Putamen (tissue), 1 donor: Measurements from ENCODE around the gene STOML1.
A peak's percentile ranks its signal among the peaks of the same experiment; 100 is the strongest.
"Not testable (repeated sequence)": the region's sequence is repeated elsewhere in the genome, so short reads cannot be mapped to it uniquely, and the experiment has no call there.

ENCODE experiments used
- DNase-seq: peaks from one replicate; pipeline ENCODE4 v3.0.0-alpha.2; 2016; ENCODE audit warnings: low spot score

The STOML1 gene

DNA sequence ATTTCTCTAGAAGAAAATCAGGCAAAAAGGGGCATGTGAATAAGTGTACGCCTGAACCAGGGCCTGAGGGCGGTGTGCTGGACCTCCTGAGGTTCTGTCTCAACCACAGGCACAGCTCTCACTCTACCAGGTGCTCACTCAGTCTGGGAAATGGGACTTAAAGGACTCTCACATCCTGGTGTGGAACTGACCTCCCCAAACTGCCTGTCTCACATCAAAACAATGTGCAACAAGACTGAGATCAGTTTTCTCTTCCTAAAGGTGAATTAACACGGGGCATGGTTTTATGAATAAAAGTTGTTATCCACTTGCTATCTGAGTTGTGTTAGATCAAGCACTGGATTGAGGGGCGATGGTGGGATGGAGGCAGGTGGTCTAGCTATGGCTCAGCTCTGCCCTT lies 4.8 kb downstream of the STOML1 start:
- DNase-seq = no peak

DNA sequence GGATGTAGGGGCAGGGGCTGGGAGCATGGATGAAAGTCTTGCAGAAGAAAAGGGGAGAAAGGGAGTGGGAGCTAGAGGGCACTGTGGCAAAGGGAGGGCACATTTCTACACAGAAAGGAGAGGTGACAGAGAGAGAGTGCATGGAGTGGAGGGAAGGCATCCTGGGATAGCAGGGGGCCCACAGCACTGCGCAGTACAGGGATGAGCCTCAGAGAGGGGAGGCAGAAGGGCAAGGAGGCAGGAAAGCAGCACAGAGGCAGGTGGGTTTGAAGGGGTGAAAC lies 5.4 kb downstream of the STOML1 start:
- DNase-seq = no peak

DNA sequence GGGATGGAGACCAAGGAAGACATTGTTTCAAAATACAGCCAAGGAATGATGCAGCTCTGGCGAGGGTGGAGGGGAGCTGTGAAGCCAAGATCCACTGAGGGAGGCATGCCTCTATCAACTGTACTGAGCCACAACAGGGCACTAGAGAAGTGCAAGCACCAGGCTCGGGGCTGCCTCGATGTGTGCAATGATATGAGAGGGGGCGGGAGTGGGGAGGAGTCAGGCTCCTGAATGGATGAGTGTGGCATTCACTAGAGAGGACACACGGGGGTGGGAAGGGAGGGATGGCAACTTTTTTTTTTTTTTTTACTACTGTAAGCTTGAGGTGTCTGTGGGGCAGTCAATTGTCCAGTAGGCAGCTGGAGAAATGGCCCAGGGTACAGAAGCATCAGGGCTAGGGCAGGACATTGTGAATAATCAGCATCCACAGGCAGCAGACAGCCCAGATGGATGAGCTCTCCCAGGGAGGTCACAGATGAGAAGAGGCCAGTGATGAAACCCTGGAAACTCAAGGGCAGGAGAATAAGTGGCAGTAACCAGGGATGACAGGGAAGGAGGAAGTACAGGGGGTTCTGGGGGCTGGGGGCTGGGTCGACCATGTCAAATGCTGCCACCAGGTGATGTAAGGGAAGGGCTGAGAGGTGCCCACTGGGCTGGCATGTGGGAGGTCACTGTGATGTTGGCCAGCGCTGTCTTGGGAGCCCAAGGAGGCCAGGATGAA lies 5.9 kb downstream of the STOML1 start:
- no peak for DNase-seq

DNA sequence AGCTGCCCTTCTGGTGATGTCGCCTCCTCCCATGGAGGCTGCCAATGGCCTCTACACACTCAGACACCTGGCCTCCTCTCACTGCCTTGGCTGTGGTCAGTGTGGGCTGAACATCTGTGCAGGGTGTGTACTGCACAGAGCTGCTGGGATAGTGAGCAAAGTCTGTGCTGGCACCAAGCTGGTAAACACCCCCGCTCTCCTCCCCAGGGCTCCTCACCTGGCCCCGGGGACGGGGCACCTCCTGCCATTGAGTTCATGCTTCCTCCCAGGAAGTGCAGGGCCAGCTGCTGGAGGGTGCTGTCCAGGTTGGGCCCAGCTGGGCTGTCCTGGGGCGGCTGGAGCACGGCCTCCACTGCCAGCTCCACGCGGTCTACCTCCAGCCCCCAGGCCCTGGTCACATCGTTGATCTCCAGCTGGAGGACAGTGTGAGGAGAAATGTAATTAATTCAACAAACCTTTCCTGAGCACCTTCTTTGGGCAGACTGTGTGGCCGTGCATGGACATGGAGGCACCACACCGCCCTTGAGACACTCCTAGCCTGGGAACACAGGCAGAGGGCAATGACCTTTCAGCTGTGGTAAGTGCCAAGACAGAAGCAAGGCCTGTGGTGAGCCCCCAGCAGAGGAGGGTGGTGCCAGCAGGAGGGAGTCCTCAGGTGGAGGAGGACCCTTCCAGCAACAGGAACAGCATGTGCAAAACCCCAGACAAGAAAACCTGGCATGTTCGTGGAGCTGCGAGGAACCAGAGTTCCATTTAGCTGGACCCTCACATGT lies 6.8 kb downstream of the STOML1 start:
- no peak for DNase-seq

DNA sequence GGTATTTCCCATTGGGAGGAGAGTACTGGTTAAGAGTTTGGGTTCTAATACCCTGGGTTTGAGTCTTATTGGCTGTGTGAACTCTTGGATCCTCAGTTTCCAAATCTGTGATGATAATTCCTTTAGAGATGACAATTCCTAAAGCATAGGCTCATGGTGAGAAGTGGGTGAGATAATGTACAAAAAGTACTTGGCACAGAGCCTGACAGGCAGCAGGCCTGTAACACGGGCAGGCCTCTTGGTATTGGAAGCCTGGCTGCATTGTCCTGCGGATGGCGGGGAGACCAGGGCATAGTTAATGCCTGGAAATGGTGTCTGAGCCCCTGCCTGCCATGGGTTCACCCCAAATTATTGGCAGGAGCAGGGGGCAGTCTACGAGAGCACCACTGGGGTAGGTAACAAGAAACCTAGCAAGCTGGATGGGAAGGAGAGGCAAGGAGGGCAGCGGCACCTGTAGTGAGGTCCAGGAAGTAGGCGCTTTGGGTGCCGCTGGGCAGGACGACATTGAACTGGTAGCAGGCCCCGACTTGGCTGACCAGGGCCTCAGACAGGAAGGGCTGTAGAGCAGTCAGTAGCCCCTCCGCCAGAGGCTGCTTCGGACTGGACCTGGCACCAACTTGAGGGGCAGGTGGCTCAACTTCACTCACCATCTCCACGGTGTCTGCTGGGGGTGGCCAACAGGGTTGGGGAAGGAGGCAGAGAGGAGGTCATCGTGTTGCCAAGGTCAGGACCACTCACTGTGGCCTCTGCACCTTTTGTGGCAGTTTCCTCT lies 7.7 kb downstream of the STOML1 start:
- DNase-seq = no peak

DNA sequence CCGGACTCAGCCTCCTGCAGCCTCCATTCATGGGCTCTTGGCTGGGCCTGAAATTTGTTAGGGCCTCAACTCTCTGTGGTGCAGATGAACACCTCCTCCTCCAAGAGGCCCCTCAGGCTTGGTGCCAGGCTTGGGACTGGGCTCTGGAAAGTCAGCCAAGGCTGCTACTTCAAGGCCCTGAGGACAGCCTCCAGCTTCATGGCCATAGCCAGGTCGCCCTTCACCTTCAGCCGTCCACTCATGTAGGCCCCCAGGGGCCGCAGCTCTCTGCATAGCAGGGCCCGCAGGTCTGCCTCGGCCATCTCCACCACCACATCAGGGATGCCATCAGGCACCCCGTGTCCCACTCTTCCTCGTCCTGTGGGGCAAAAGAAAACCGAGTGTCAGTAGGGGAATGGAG lies 8.3 kb downstream of the STOML1 start:
- DNase-seq = no peak

DNA sequence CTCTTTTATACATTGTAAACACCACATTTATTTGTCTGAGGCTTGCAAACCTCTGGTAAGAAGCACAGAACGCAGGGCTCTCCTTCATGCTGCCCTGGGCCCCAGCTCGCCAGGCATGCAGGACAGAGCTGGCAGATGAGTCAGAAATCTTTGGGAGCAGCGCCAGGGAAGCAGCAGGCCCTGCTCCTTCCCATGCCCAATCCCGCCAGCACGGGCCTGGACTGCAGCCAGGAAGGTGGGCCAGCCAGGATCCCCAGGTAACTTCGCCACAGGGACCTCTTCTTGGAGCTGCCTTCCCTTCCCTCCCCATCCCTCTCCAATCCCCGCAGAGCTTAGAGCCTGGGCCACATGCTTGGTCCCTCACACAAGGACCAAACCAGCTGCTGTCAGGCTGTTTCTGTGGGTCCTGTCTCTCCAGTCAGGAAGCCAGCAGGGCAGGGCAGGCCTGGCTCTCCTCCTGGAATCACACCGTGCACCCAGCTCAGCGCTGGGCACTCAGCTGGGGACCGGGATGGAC lies 8.8 kb downstream of the STOML1 start:
- DNase-seq = no peak

DNA sequence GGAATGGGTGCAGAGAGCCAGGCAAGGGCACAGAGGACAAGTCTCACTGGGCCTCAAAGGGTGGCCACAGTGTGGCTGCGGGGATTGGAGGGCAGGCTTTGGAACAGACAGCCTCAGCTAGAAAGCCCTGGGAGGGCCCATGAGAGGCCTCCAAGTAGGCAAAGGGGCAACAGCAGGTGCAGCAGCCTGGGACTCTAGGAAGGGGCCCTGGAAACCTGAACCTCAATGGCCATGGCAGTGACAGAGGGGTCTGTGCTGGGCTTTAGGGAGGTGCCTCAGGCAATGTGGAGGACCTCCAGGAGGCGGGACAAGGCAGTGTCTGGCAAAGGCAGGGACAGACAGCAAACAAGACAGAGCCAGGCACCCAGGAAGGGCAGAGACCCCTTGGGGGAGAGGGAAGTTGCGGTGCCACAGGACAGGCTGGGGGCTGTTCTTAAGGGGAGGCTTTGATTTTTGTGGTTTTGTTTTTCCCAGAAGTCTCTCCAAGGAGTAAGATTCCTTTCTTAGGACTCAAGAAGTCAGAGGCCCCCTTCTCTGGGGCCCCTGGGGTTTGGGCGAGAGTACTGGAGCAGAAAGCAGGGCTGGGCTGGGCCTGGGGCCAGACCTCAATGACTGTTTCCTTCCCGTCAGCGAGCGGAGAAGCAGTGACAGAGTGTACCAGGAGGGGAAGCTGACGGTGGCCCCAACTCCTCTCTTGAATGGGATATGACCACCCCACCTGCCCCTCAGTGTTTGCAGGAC lies 9.7 kb downstream of the STOML1 start:
- DNase-seq = peak; percentile 57

DNA sequence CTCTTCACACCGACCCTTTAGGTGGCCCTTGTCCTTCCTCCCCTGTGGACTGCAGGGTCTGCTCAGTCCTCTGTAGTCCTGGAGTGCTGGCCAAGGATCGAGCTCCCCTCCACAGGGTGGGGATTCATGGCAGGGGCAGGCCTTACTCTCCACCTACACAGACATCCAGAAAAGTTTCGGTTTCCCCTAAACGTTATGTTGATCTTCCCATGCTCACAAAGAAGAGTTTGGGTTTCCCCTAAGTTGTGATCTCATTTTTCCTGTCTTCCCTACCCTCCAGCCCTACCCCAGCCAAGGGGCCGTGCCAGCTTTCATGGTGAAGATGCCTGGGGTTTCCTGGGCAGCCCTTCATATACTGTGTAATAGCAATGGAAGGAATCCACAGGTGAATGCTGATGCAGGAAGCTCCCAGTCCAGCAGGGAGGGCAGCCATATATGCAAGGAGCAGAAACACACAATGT lies 10.3 kb downstream of the STOML1 start:
- DNase-seq = no peak

DNA sequence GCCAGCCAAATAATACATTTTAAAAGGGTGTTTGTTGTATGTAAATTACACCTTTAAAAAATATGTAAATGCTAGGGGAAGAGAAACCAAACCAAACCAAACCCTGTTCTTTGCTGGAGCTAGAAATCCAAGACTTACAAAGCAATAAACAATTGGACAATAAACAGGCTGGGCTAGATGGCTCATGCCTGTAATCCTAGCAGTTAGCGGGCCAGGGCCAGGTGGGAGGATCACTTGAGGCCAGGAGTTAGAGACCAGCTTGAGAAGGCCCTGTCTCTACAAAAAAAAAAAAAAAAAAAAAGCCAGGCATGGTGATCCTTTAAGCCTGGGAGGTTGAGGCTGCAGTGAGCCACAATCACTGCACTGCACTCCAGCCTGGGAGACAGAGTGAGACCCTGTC lies 12.5 kb downstream of the STOML1 start:
- DNase-seq = no peak

DNA sequence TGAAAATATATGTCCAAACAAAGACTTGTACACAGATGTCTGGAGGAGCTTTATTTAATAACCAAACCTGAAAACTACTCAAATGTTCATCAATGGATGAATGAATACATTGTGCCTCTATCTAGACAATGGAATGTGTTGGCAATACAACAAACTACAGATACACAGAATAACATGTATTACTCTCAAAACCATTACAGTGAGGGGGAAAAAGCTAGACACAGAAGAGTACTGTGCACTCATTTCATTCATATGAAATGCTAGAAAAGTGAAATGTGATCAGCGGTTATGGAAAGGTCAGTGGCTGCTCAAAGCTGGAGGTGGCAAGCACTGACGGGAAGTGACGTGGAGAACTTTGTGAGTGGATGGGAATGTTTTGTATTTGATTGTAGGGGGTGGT lies 13.2 kb downstream of the STOML1 start:
- DNase-seq = no peak

DNA sequence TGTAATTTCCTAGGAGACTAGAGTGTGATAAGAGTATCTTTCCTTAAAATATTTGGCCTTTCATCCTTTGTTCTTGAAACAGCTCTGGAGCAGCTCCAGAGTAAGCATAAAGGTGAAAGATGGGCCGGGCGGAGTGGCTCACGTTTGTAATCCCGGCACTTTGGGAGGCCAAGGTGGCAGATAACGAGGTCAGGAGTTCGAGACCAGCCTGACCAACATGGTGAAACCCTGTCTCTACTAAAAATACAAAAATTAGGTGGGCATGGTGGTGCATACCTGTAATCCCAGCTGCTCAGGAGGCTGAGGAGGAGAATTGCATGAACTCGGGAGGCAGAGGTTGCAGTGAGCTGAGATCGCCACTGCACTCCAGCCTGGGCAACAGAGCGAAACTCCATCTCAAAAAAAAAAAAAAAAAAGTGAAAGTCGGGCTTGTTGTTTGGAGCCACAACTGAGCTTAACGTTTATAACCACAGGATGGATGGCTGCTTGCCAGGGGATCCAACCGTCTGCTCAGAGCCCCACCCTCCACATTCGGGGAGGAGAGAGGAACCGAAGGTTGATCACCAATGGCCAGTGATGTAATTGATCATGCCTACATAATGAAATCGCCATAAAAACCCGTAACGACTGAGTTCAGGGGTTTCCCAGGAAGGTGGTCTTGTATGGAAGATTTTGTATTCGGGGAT lies 16.5 kb downstream of the STOML1 start:
- DNase-seq = not testable (repeated sequence)

DNA sequence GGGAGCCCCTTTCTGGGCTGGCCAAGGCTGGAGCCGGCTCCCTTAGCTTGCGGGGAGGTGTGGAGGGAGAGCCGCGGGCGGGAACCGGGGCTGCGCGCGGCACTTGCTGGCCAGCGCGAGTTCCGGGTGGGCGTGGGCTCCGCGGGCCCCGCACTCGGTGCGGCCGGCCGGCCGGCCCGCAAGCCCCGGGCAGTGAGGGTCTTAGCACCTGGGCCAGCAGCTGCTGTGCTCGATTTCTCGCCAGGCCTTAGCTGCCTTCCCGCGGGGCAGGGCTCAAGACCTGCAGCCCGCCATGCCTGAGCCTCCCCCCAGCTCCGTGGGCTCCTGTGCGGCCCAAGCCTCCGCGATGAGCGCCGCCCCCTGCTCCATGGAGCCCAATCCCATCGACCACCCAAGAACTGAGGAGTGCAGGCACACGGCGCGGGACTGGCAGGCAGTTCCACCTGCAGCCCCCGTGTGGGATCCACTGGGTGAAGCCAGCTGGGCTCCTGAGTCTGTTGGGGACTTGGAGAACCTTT lies 18.4 kb downstream of the STOML1 start:
- DNase-seq = not testable (repeated sequence)

DNA sequence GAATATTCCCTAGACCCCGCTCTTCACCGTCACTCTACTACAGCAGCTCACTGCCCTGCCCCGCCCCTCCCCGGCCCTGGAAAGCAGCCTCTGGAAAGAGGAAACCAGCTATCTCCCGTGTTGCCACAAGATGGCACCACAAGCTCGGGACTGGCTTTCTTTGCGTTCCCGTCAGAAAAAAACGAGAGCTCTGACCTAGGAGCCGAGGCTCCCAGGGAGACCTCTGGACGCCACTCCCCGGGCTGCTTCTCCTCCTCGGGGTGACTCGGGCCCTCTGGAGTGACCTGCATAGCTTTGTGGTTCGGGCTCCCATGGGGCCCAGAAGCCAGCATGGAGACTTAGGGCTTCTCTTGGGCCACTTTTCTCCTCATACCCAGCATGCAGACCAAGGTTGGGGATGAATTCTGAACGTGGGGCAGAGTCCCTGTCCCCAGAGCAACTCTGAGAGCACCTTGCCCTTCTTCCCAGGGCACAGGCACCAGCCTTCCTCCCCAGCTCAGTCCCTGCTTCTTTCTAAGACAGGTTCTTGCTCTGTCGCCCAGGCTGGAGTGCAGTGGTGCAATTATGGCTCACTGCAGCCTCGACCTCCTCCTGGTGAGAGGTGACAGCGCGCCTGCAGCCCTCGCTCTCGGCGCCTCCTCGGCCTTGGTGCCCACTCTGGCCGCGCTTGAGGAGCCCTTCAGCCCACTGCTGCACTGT lies 19.0 kb downstream of the STOML1 start:
- DNase-seq = peak; percentile 67

DNA sequence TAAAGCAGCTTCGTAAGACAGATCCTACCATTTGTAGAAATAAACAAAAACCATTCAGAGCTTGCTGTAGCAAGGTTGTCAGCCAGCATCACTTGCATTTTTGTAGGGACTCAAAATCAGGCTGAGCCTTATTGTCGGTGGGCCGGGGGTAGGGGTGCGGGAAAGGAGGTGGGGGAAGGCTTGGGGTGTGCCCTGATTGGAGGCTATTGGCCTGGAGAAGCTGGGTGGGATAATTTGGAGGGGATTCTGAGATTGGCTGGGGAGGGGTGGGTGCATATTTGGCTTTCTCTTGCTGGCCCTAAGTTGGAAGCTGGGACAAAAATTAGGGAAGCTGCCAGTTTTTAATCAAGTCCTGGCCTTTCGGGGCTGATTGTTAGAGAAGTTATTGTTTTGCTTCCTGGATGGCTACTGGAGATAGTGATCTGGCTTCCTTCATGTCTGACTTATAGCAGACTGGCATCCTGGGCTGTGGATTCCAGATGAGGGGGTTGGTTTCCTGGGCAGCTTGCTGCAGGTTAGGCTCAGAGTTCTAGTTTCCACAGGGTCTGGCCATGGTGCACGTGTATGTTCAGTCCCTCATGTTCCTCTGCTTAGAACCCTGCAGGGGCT lies 22.8 kb downstream of the STOML1 start:
- DNase-seq = no peak

DNA sequence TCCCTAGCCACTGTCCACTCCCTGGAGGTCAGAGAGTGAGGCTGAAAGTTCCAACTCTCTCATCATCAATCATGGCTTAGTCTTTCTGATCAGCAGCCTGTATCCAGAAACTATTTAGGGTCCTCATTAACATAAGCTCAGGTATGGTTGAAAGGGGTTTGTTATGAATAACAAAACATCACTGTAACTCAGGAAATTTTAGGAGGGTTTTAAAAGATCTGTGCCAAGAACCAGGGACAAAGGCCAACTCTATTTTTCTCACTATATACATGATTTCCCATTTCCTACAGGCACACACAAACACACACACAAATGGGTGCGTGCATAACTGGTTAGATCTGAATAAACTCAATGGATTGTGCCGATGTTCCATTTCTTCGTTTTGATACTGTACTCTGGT lies 23.6 kb downstream of the STOML1 start:
- DNase-seq = no peak

DNA sequence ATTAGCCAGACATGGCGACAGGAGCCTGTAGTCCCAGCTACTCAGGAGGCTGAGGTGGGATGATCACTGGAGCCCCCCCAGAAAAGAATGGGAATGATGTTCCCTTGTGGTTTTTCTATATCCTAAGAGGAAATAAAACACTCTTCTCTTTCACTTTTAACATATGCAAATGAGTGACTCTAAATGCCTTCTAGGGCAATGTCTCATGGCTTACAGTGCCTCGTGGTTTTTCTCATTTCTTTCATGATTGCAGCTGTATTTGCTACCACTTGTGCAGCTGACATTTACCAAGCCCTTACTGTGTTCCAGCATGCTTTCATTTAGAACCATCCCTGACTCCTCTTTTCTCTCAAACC lies 26.4 kb downstream of the STOML1 start:
- DNase-seq = no peak

DNA sequence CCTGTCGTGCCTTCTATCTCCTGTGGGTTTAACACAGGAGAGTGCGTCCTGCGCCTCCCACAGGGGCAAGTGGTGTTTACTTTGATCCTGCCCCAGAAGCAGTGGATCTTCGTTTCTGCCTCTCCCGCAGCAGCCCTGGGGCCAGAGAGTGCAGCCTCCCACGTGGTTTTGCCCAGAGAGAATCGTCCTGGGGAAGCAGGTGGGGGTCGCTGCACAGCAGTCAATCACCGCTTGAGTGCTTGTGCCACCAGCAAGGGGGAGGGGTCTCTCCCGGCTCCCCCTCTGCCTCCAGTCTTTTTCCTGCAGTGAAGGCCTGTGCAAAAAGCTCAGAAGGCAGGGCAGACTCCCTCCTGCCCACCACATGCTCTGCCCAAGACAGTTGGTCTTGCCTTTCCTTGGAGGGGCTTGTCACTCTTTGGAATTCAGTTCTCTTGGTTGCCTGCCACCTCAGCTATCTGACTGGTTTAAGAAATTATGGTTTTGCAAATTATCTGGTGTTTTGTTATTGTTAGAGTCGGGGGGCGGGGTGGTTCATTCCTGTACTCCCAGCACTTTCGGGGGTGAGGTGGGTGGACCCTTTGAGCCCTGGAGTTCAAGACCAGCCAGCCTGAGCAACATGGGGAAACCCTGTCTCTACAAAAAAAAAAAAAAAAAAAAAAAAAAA lies 26.9 kb downstream of the STOML1 start:
- DNase-seq = no peak

DNA sequence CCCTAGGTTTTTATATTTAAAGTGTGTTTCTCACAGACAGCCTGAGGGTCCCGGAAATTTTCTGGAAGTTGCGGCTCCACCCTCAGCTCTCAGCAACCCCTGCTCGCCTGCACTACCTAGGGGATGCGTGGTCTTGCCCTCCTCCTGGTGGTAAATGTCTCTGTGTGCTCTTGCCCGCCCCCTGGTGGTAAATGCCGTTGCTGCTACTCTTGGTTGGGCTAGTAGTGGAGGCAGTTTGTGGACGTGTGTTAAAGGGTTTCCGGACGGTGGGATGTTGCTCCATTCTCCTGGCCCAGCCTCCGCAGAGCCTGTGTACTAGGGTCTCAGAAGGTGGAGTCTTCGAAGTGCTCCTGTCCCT lies 27.4 kb downstream of the STOML1 start:
- no peak for DNase-seq

DNA sequence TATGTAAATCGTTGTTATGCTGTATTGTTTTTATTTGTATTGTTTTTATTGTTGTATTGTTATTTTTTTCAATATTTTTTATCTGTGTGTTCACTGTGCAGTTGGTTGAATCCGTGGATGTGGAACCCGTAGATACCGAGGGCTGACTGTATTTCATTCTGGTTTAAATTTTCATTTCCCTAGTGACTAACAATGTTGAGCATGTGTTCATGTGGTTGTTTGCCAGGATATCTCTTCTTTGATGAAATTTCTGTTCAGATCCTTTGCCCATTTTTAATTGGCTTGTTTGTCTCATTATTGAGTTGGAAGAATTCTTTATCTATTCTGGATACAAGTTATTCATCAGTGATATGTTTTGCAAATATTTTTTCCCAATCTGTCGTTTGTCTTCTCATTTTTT lies 29.7 kb downstream of the STOML1 start:
- DNase-seq = no peak
